Measurements from ENCODE around the gene PRKCD.

PRKCD gene

DNA sequence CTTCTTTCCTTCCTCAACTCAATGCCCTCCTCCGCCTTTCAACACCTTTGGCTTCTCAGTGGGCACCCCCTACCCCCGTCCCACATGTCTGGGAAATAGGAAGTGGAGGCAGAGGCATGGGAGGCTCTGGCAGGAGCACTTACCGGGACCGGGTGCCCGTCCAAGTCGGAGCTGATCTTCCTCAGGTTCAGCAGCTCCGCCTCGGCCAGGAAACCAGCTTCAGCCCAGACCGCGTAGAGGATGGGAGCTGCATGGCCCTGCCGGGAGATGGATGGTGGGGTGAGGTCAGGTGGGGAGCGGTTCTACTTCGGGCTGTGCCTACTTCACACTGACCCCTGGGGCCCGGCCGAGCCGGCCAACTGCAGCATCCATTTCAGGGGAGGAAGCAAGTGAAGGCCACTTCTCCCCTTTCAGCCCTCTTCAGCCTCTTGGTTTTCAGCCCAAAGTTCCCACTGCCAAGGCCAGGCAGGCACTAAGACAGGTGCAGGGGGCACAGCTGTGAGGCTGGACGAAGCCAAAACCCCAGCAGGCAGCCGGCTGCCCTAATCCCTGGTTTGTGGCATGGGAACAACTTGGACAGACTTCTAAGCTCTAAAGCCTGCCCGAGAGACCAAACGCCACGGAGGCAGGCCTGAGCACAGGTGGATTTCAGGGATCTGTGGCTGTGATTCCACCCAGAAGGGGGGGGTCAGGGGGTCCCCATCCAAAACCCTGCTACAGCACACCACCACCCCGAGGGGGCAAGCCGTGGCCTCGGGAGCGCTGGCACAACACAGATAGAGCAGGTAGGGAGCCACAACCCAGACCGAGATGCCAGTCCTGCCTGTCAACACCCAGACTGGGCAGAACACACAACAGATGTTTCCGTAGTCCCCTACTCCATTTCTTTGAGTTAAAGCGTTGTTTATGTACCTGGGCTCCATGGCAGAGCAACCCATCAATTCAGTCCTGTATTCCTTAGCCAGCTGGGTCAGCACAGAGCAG lies 80.3 kb downstream of the PRKCD start:
- H3K36me3 ChIP-seq, result peaks cover 48% of the 10 kb centered on the region
- H3K4me1 ChIP-seq, result no peaks in the 10 kb centered on the region
- no peak for DNase-seq
- H3K27me3 ChIP-seq, result no peaks in the 10 kb centered on the region
- no peaks in the 10 kb centered on the region for H3K9me3 ChIP-seq
- TF ChIP-seq, protein P1, sequence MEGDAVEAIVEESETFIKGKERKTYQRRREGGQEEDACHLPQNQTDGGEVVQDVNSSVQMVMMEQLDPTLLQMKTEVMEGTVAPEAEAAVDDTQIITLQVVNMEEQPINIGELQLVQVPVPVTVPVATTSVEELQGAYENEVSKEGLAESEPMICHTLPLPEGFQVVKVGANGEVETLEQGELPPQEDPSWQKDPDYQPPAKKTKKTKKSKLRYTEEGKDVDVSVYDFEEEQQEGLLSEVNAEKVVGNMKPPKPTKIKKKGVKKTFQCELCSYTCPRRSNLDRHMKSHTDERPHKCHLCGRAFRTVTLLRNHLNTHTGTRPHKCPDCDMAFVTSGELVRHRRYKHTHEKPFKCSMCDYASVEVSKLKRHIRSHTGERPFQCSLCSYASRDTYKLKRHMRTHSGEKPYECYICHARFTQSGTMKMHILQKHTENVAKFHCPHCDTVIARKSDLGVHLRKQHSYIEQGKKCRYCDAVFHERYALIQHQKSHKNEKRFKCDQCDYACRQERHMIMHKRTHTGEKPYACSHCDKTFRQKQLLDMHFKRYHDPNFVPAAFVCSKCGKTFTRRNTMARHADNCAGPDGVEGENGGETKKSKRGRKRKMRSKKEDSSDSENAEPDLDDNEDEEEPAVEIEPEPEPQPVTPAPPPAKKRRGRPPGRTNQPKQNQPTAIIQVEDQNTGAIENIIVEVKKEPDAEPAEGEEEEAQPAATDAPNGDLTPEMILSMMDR (IDR thresholded peaks at IDR 0.05; ENCODE audit: low read depth, low read length), result no peak
- no peak overlapping the region for H3K4me3 ChIP-seq (ENCODE audit: low read depth, low read length)

DNA sequence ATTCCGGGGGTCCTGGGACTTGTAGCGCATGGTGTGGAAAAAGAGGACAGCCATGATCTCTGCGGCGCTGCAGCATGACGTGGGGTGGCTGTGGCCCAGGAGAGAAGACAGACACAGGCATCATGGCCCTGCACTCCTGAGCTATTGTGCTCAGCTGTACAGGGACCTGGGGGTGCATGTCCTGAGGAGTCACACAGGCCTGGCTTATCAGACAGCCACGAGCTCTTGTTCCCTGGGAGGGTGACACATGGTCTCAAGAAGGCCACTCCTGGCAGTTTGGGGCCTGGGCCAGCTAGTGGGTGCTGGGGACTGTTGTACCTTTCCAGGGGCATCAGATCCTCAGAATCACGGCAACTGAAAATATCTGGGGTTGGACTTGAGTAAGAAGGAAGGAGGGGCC lies 81.1 kb downstream of the PRKCD start:
- TF ChIP-seq, protein P1 (IDR thresholded peaks at IDR 0.05; ENCODE audit: low read depth, low read length), result no peak
- H3K4me1 ChIP-seq, result no peaks in the 10 kb centered on the region

More for the DNA sequence above, 81.1 kb downstream of the PRKCD start:
- H3K4me3 ChIP-seq (ENCODE audit: low read depth, low read length), result no peak overlapping the region
- peaks cover 43% of the 10 kb centered on the region for H3K36me3 ChIP-seq
- DNase-seq, result no peak
- H3K27me3 ChIP-seq, result no peaks in the 10 kb centered on the region
- no peaks in the 10 kb centered on the region for H3K9me3 ChIP-seq

Data from BE2C (cell line).